ENCODE measurements around the gene VIPR2.

The VIPR2 gene

DNA sequence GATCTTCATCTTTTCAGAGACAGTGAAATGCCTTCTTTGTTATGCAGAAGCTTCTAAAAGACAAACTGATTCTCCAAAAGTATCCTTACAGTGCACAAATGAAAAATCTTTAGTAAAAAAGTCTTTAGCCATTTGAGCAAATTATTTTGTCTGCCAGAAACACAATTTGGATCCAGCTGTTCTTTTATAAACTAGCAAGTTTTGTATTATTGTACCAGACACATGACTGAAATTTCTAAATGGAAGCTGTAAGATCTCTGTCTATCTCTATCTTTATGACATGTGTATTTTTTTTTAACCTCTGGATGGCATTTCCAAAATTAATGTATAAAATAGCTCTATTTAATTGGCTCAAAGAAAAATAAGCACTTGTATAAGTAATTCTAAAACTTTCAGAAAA lies 68.3 kb downstream of the VIPR2 start:
- Histone ChIP-seq H3K23ac (ENCODE audit: low read length) (no peak overlapping the region), H3K4me3 (ENCODE audit: low read depth, low read length) (no peak overlapping the region), H3K18ac (ENCODE audit: low read length) (no peak overlapping the region), H2AFZ (ENCODE audit: insufficient read depth, low read length, poor library complexity) (no peak overlapping the region), H4K8ac (ENCODE audit: low read depth, low read length) (no peak overlapping the region), H3K9me3 (ENCODE audit: insufficient read depth, low read depth, low read length) (no peaks in the 10 kb centered on the region), H3K14ac (ENCODE audit: low read length) (no peak overlapping the region), H3K27ac (ENCODE audit: low read depth, low read length) (no peak overlapping the region), H3K4ac (ENCODE audit: low read depth, low read length) (no peak overlapping the region), H3K36me3 (ENCODE audit: control insufficient read depth in 1 of 2, insufficient read depth in 2 of 2, low read length in 2 of 2) (no peaks in the 10 kb centered on the region), H4K91ac (ENCODE audit: low read depth, low read length) (no peak overlapping the region), H3K4me1 (ENCODE audit: control insufficient read depth in 1 of 2, insufficient read depth in 2 of 2, low read length in 2 of 2) (peaks cover 3 to 4% of the 10 kb centered on the region in 2 experiments), H3K4me2 (ENCODE audit: low read length) (no peak overlapping the region), H3K79me2 (ENCODE audit: control insufficient read depth, insufficient read depth, low read length, poor library complexity) (no peaks in the 10 kb centered on the region), H3K27me3 (ENCODE audit: insufficient read depth, low read length) (no peaks in the 10 kb centered on the region), H3K79me1 (ENCODE audit: low read length) (no peaks in the 10 kb centered on the region), H3K9ac (ENCODE audit: low read length) (no peak overlapping the region), H2BK120ac (ENCODE audit: insufficient read depth, low read length, poor library complexity) (no peak overlapping the region), H2AK5ac (ENCODE audit: low read length) (no peak overlapping the region), H4K12ac (ENCODE audit: low read depth, low read length) (no peak overlapping the region), H2BK5ac (ENCODE audit: low read depth, low read length, poor library complexity) (no peak overlapping the region), H2BK12ac (ENCODE audit: low read length) (no peak overlapping the region)
- DNase-seq: no peak

- Histone ChIP-seq H2AK5ac (ENCODE audit: low read length) (no peak overlapping the region), H3K18ac (ENCODE audit: low read length) (no peak overlapping the region), H4K8ac (ENCODE audit: low read depth, low read length) (no peak overlapping the region), H3K36me3 (ENCODE audit: control insufficient read depth in 1 of 2, insufficient read depth in 2 of 2, low read length in 2 of 2) (no peaks in the 10 kb centered on the region), H3K14ac (ENCODE audit: low read length) (no peak overlapping the region), H3K4me3 (ENCODE audit: low read depth, low read length) (no peak overlapping the region), H2BK12ac (ENCODE audit: low read length) (no peak overlapping the region), H2BK120ac (ENCODE audit: insufficient read depth, low read length, poor library complexity) (no peak overlapping the region), H4K91ac (ENCODE audit: low read depth, low read length) (no peak overlapping the region), H3K27ac (ENCODE audit: low read depth, low read length) (no peak overlapping the region), H3K23ac (ENCODE audit: low read length) (no peak overlapping the region), H2BK5ac (ENCODE audit: low read depth, low read length, poor library complexity) (no peak overlapping the region), H3K27me3 (ENCODE audit: insufficient read depth, low read length) (no peaks in the 10 kb centered on the region), H3K4ac (ENCODE audit: low read depth, low read length) (no peak overlapping the region), H3K79me2 (ENCODE audit: control insufficient read depth, insufficient read depth, low read length, poor library complexity) (no peaks in the 10 kb centered on the region), H4K12ac (ENCODE audit: low read depth, low read length) (no peak overlapping the region), H3K4me1 (ENCODE audit: control insufficient read depth in 1 of 2, insufficient read depth in 2 of 2, low read length in 2 of 2) (peaks cover 3 to 4% of the 10 kb centered on the region in 2 experiments), H3K9ac (ENCODE audit: low read length) (no peak overlapping the region), H3K9me3 (ENCODE audit: insufficient read depth, low read depth, low read length) (no peaks in the 10 kb centered on the region), H3K4me2 (ENCODE audit: low read length) (no peak overlapping the region), H2AFZ (ENCODE audit: insufficient read depth, low read length, poor library complexity) (no peak overlapping the region), H3K79me1 (ENCODE audit: low read length) (no peaks in the 10 kb centered on the region)
- WGBS (ENCODE audit: extremely low coverage, insufficient coverage, insufficient read length): no CpG with 5 or more reads among the region's 17 CpGs
- no peak for DNase-seq
Measured at GRCh38 chr7:159075563-159076238, 69.0 kb downstream of the VIPR2 start.

GRCh38 chr7:159071260-159071659 lies 73.4 kb downstream of the VIPR2 start:
- no peaks in the 10 kb centered on the region for H3K79me1 ChIP-seq (ENCODE audit: low read length)
- no peak overlapping the region for H2BK5ac ChIP-seq (ENCODE audit: low read depth, low read length, poor library complexity)
- no CpG with 5 or more reads among the region's 6 CpGs for WGBS (ENCODE audit: extremely low coverage, insufficient coverage, insufficient read length)
- peaks cover 3% of the 10 kb centered on the region for H3K9me3 ChIP-seq (ENCODE audit: insufficient read depth, low read depth, low read length)
- H3K36me3 ChIP-seq (ENCODE audit: control insufficient read depth in 1 of 2, insufficient read depth in 2 of 2, low read length in 2 of 2): no peaks in the 10 kb centered on the region
- no peak overlapping the region for H2AFZ ChIP-seq (ENCODE audit: insufficient read depth, low read length, poor library complexity)
- H3K4me1 ChIP-seq (ENCODE audit: control insufficient read depth in 1 of 2, insufficient read depth in 2 of 2, low read length in 2 of 2): no peaks in the 10 kb centered on the region
- no peak overlapping the region for H2AK5ac ChIP-seq (ENCODE audit: low read length)
- H3K4me2 ChIP-seq (ENCODE audit: low read length): no peak overlapping the region
- no peak overlapping the region for H4K91ac ChIP-seq (ENCODE audit: low read depth, low read length)
- H3K18ac ChIP-seq (ENCODE audit: low read length): no peak overlapping the region
- no peak for DNase-seq
- no peak overlapping the region for H3K9ac ChIP-seq (ENCODE audit: low read length)
- no peak overlapping the region for H3K14ac ChIP-seq (ENCODE audit: low read length)
- H2BK12ac ChIP-seq (ENCODE audit: low read length): no peak overlapping the region
- H4K8ac ChIP-seq (ENCODE audit: low read depth, low read length): no peak overlapping the region
- H3K27me3 ChIP-seq (ENCODE audit: insufficient read depth, low read length): no peaks in the 10 kb centered on the region
- H3K4ac ChIP-seq (ENCODE audit: low read depth, low read length): no peak overlapping the region
- H4K12ac ChIP-seq (ENCODE audit: low read depth, low read length): no peak overlapping the region
- H3K27ac ChIP-seq (ENCODE audit: low read depth, low read length): no peak overlapping the region
- no peak overlapping the region for H3K4me3 ChIP-seq (ENCODE audit: low read depth, low read length)
- H3K23ac ChIP-seq (ENCODE audit: low read length): no peak overlapping the region
- no peaks in the 10 kb centered on the region for H3K79me2 ChIP-seq (ENCODE audit: control insufficient read depth, insufficient read depth, low read length, poor library complexity)
- H2BK120ac ChIP-seq (ENCODE audit: insufficient read depth, low read length, poor library complexity): no peak overlapping the region

DNA sequence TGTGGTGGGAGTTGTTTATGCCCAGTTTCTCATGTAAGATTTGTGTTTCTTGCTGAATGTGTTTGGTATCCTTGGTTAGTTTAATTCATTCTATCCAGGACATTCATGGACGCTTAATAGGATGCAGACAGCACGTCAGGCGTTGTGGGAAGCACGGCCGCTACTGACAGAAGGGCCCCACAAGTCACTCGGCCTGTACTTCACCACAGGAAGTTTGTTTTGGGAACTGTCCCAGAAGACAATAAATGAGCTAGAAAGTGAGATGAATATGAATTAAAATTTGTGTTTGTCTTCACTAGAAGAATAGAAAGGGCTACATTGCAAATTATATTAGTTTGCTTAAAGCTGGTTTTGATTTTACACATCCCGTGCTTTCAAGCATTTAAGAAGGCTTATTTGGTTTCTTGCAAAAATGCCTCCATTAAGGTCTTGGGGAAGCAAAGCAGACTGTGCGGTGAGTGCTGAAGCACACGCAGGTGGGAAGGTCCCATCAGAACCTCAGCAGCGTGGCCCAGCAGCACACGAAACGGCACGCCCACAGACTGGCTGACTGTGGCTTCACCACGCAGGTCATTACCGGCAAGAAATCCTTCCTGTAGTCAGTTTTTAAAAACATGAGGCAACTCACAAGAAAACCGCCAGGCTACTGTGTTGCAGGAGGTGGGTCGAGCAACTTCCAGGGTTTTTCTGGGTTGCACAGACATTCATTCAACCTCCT lies 74.1 kb downstream of the VIPR2 start:
- no peaks in the 10 kb centered on the region for H3K79me2 ChIP-seq (ENCODE audit: control insufficient read depth, insufficient read depth, low read length, poor library complexity)
- H4K8ac ChIP-seq (ENCODE audit: low read depth, low read length): no peak overlapping the region
- H3K9me3 ChIP-seq (ENCODE audit: insufficient read depth, low read depth, low read length): peaks cover 8% of the 10 kb centered on the region
- no peak overlapping the region for H3K23ac ChIP-seq (ENCODE audit: low read length)
- H3K27ac ChIP-seq (ENCODE audit: low read depth, low read length): no peak overlapping the region
- no peak overlapping the region for H3K4me3 ChIP-seq (ENCODE audit: low read depth, low read length)
- no peaks in the 10 kb centered on the region for H3K4me1 ChIP-seq (ENCODE audit: control insufficient read depth in 1 of 2, insufficient read depth in 2 of 2, low read length in 2 of 2)
- H2BK12ac ChIP-seq (ENCODE audit: low read length): no peak overlapping the region
- no peak overlapping the region for H3K4me2 ChIP-seq (ENCODE audit: low read length)
- H3K14ac ChIP-seq (ENCODE audit: low read length): no peak overlapping the region
- H3K9ac ChIP-seq (ENCODE audit: low read length): no peak overlapping the region
- H3K36me3 ChIP-seq (ENCODE audit: control insufficient read depth in 1 of 2, insufficient read depth in 2 of 2, low read length in 2 of 2): no peaks in the 10 kb centered on the region
- H4K12ac ChIP-seq (ENCODE audit: low read depth, low read length): no peak overlapping the region
- H3K27me3 ChIP-seq (ENCODE audit: insufficient read depth, low read length): no peaks in the 10 kb centered on the region
- no peak overlapping the region for H2AK5ac ChIP-seq (ENCODE audit: low read length)
- no peak overlapping the region for H2BK5ac ChIP-seq (ENCODE audit: low read depth, low read length, poor library complexity)
- no peak for DNase-seq
- H3K79me1 ChIP-seq (ENCODE audit: low read length): no peaks in the 10 kb centered on the region
- H3K4ac ChIP-seq (ENCODE audit: low read depth, low read length): no peak overlapping the region
- no CpG with 5 or more reads among the region's 17 CpGs for WGBS (ENCODE audit: extremely low coverage, insufficient coverage, insufficient read length)
- H2BK120ac ChIP-seq (ENCODE audit: insufficient read depth, low read length, poor library complexity): no peak overlapping the region
- H3K18ac ChIP-seq (ENCODE audit: low read length): no peak overlapping the region
- no peak overlapping the region for H2AFZ ChIP-seq (ENCODE audit: insufficient read depth, low read length, poor library complexity)
- no peak overlapping the region for H4K91ac ChIP-seq (ENCODE audit: low read depth, low read length)

All from trophoblast cell (in vitro differentiated cells and primary cell).